ENCODE results near the gene TTLL5.

TTLL5 gene

DNA sequence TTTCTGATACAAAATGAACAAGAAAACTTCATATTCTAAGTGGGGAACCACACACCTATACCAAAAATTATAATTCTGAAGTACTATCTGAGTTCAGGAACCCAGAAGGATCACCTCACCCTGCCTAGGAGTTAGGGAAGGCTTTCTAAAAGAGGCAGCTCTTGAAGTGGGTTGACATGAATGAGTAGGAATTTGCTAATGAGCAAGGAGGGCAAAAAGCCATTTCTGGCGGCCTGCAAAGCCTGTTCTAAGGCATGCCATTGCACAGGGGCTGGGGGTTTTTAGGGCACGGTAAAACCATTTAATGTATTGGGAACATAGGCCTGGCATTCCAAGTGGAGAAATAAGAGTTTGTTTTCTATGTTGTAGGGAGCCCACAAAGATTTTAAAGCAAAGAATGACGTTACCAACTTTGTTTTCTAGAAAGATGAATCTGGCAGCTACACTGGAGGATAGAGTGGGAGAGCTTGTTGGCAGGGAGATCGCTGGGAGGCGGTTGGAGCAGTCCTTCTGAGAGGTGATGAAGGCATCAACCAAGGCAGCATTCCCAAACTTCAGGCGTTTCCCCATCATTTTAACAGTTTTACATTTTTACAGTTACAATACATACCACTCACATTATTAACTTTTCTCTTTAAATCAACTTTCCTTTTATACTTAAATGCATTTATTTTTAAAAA is 338.6 kb downstream of the TTLL5 start:
- DNase-seq: no peak

- no peak for DNase-seq
Measured at GRCh38 chr14:76002383-76002782, 341.3 kb downstream of the TTLL5 start.

Data from NCI-H1092 treated with DMSO at 0.1 percent for 48 hours (cell line).